ENCODE measurements around the gene GALNT10.

GALNT10 gene

GRCh38 chr5:154385236-154385512, 194.6 kb downstream of the GALNT10 start:
- H3K4me3 ChIP-seq (ENCODE audit: low read length), result no peak overlapping the region
- no peak for TF ChIP-seq ZNF274 (IDR thresholded peaks at IDR 0.05; ENCODE audit: low read depth, low read length)

DNA sequence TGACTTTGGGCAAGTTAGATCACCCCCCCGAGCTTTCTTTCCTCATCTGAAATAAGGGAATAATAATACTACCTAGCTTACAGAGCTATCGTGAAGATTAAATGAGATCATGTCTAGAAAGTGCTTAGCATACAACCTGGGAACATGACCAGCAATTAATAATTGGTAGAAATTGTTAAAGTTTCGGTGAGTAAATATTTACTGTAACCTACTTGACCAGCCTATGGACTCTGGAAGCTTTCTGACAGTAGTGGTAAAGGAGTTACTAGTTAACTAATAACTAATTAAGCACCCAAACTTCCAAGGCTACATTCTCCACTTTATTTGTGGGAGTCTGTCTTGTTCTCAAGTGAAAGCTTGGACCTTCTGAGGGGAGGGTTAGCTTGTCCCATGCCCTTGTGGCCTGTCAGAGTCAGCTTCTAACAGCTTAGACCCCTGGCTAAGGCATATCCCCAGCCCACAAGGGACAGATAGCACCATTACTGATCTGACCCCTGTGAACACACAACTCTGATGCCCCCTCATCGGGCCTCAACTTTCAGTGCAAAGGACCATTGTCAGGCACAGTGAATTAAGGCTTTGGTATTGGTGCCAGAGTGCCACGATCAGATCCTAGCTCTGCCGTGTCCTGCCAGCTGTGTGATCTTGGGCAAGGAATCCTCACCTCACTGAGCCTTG, 196.6 kb downstream of the GALNT10 start:
- TF ChIP-seq ZNF274 (IDR thresholded peaks at IDR 0.05; ENCODE audit: low read depth, low read length), result no peak

DNA sequence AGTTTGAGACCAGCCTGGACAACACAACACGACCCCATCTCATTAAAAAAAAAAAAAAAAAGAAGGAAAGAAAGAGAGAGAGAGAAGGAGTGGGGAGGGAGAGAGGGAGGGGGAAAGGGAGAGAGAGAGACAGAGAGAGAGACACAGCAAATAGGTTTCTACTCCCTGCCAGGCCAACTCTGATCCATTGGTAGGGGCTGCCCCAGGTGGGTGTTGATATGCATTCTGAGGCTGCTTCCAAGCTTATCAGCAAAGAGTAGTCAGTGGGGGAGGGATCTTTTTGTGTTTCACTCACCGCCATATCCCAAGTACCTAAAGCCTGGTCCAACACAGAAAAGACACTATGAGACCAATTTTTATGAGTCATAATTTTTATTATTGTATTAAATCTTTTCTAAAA, 198.3 kb downstream of the GALNT10 start:
- no peak overlapping the region for H3K4me3 ChIP-seq (ENCODE audit: low read length)
- no peak for TF ChIP-seq ZNF274 (IDR thresholded peaks at IDR 0.05; ENCODE audit: low read depth, low read length)

More for the DNA sequence above, 196.6 kb downstream of the GALNT10 start:
- no peak overlapping the region for H3K4me3 ChIP-seq (ENCODE audit: low read length)

- no peak overlapping the region for H3K4me3 ChIP-seq (ENCODE audit: low read length)
- TF ChIP-seq ZNF274 (IDR thresholded peaks at IDR 0.05; ENCODE audit: low read depth, low read length), result no peak
Measured at GRCh38 chr5:154390096-154390495, 199.6 kb downstream of the GALNT10 start.

DNA sequence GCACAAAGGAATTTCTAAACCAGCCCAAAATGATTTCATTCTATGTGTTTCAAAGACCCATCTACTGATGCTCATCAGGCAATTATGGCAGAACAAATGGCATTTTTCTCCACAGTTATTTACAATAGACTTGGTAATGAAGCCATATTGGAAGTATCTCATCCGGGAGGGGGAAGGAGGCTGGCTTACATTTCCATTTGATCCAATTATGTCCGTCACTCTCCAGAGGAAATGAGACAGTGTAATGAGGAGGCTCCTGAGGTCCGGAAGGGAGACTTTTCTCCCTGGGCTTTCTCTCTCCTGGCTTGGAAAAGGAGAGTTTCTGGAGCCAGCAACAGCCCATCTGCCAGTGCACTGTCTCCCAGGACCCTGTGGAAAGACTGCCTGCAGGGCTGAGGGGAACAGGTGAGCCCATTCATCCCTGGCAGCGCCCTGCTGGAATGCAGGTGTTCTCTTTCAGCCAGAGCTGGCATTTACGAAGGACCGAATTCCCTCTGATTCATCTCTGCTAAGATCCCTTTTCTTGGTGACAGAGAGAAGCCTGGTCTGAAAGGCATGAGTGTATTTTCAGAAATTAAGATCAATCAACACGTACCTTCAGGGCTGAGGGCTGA, 200.3 kb downstream of the GALNT10 start:
- TF ChIP-seq ZNF274 (IDR thresholded peaks at IDR 0.05; ENCODE audit: low read depth, low read length), result no peak

GRCh38 chr5:154391788-154392187, 201.3 kb downstream of the GALNT10 start:
- no peak for TF ChIP-seq ZNF274 (IDR thresholded peaks at IDR 0.05; ENCODE audit: low read depth, low read length)
- no peak overlapping the region for H3K4me3 ChIP-seq (ENCODE audit: low read length)

More for the DNA sequence above, 200.3 kb downstream of the GALNT10 start:
- no peak overlapping the region for H3K4me3 ChIP-seq (ENCODE audit: low read length)

DNA sequence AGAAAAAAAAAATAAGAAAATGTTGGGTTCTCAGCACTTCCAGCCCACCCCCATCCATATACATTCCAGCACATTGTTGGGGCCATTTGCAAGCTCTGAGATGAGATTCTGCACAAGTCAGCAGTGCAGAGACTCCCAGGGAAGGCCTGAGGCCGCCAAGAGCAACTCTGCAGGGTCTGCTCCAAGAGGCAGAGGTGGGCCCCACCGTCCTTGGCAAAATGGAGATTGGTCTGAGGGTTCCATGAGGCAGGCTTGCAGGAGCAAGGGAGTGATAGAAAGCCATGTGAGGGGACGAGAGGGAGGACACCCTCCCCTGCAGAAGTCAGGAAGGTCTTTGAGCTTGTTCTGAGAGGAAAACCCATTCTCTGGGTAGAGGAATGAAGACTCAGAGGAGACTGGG, 203.3 kb downstream of the GALNT10 start:
- TF ChIP-seq ZNF274 (IDR thresholded peaks at IDR 0.05; ENCODE audit: low read depth, low read length), result no peak
- no peak overlapping the region for H3K4me3 ChIP-seq (ENCODE audit: low read length)

- TF ChIP-seq ZNF274 (IDR thresholded peaks at IDR 0.05; ENCODE audit: low read depth, low read length), result no peak
- no peak overlapping the region for H3K4me3 ChIP-seq (ENCODE audit: low read length)
Measured at GRCh38 chr5:154394307-154394706, 203.8 kb downstream of the GALNT10 start.

GRCh38 chr5:154395407-154396106, 205.0 kb downstream of the GALNT10 start:
- H3K4me3 ChIP-seq (ENCODE audit: low read length), result no peak overlapping the region
- no peak for TF ChIP-seq ZNF274 (IDR thresholded peaks at IDR 0.05; ENCODE audit: low read depth, low read length)

- no peak overlapping the region for H3K4me3 ChIP-seq (ENCODE audit: low read length)
- no peak for TF ChIP-seq ZNF274 (IDR thresholded peaks at IDR 0.05; ENCODE audit: low read depth, low read length)
Measured at GRCh38 chr5:154396128-154396527, 205.6 kb downstream of the GALNT10 start.

DNA sequence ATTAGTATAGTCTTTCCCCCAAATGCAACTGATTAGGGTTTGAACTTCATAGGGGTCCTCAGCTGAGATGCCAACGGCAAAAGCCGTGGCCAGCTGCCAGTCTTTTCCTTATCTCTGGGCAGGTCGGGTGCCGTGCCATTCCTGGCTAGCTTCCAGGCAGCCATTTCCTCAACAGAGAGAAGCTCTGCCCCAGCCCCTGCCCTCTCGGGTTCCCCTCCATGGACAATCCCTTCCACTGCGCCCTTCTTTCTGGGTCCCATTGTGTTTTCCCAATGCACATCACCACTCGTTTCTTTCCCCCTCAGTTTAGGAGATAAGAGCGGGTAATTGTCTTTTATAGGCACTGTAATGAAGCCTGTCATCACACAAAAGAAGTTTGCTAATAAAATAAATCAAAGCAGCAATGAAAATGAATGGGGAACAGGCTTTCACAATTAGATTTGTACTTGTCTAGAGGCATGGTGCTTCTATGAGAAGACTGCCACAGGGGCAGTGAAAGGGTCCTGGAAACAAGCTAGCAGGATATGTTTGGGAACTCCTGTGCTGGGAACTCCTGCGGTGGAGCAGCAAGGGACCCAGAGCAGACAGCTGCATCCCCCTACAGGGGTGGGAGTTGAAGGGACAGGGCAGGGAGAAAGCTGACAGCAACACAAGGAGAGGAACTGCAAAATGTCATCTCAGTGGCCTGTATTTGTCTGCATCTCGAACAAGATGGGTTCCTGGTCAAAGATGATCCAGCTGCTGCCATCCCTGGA, 207.3 kb downstream of the GALNT10 start:
- no peak overlapping the region for H3K4me3 ChIP-seq (ENCODE audit: low read length)
- TF ChIP-seq ZNF274 (IDR thresholded peaks at IDR 0.05; ENCODE audit: low read depth, low read length), result no peak

- no peak overlapping the region for H3K4me3 ChIP-seq (ENCODE audit: low read length)
- TF ChIP-seq ZNF274 (IDR thresholded peaks at IDR 0.05; ENCODE audit: low read depth, low read length), result no peak
Measured at GRCh38 chr5:154400678-154401077, 210.1 kb downstream of the GALNT10 start.

- no peak for TF ChIP-seq ZNF274 (IDR thresholded peaks at IDR 0.05; ENCODE audit: low read depth, low read length)
- no peak overlapping the region for H3K4me3 ChIP-seq (ENCODE audit: low read length)
Measured at GRCh38 chr5:154401355-154401754, 210.8 kb downstream of the GALNT10 start.

- no peak for TF ChIP-seq ZNF274 (IDR thresholded peaks at IDR 0.05; ENCODE audit: low read depth, low read length)
- no peak overlapping the region for H3K4me3 ChIP-seq (ENCODE audit: low read length)
Measured at GRCh38 chr5:154401931-154402330, 211.4 kb downstream of the GALNT10 start.
